Nephron (organoid): ENCODE data around the gene DACH2.

Experiments used
- H3K27ac Mint-ChIP-seq, 3 experiments: 2 replicates each; pipeline ENCODE4 v1.8.0; 2020; ENCODE audit warnings: mixed read lengths in 3 of 3, mild to moderate bottlenecking in 2 of 3, moderate library complexity in 1 of 3
- H3K27me3 Mint-ChIP-seq: 2 replicates; pipeline ENCODE4 v1.8.0; 2021; ENCODE audit warnings: low read depth, mild to moderate bottlenecking, moderate library complexity, mixed read lengths
- H3K36me3 Mint-ChIP-seq: 2 replicates; pipeline ENCODE4 v1.8.0; 2020; ENCODE audit warnings: low read depth, mixed read lengths
- H3K4me1 Mint-ChIP-seq: 2 replicates; pipeline ENCODE4 v1.8.0; 2020; ENCODE audit warnings: mixed read lengths
- H3K4me3 Mint-ChIP-seq, 3 experiments: 2 replicates each; pipeline ENCODE4 v1.8.0; 2020; ENCODE audit warnings: mild to moderate bottlenecking in 3 of 3, mixed read lengths in 3 of 3, moderate library complexity in 2 of 3
- H3K9me3 Mint-ChIP-seq: 2 replicates; pipeline ENCODE4 v1.8.0; 2020; ENCODE audit warnings: mixed read lengths
- CTCF ChIP-seq, 3 experiments: fragments of 200-600 bp; sonication (generic); IDR thresholded peaks; one replicate each; pipeline ENCODE4 v1.5.0; 2021; ENCODE audit warnings: antibody characterized with exemption in 3 of 3; ENCODE audit not compliant: unreplicated experiment in 3 of 3

The DACH2 gene

GRCh38 chrX:86370927-86371326, 222.7 kb downstream of the DACH2 start:
- Mint-ChIP-seq H3K4me3 (no peak overlapping the region), H3K36me3 (no peaks in the 10 kb centered on the region), H3K9me3 (no peaks in the 10 kb centered on the region), H3K4me1 (peaks cover 20% of the 10 kb centered on the region), H3K27me3 (no peaks in the 10 kb centered on the region), H3K27ac (peak overlapping the region in 2 of 3 experiments; percentile 18 to 46)
- TF ChIP-seq CTCF (IDR thresholded peaks at IDR 0.05; ENCODE audit: unreplicated experiment in 3 of 3), result no peak

GRCh38 chrX:86379209-86379608, 231.0 kb downstream of the DACH2 start:
- TF ChIP-seq CTCF (IDR thresholded peaks at IDR 0.05; ENCODE audit: unreplicated experiment in 3 of 3), result no peak
- Mint-ChIP-seq H3K27ac (no peak overlapping the region), H3K4me3 (no peak overlapping the region), H3K9me3 (no peaks in the 10 kb centered on the region), H3K4me1 (peaks cover 10% of the 10 kb centered on the region), H3K36me3 (no peaks in the 10 kb centered on the region), H3K27me3 (no peaks in the 10 kb centered on the region)

GRCh38 chrX:86383681-86384540, 235.7 kb downstream of the DACH2 start:
- peaks cover 4% of the 10 kb centered on the region for H3K4me1 Mint-ChIP-seq
- H3K27ac Mint-ChIP-seq, result no peak overlapping the region
- H3K27me3 Mint-ChIP-seq, result no peaks in the 10 kb centered on the region
- TF ChIP-seq CTCF (IDR thresholded peaks at IDR 0.05; ENCODE audit: unreplicated experiment in 3 of 3), result no peak
- no peaks in the 10 kb centered on the region for H3K9me3 Mint-ChIP-seq
- no peaks in the 10 kb centered on the region for H3K36me3 Mint-ChIP-seq
- no peak overlapping the region for H3K4me3 Mint-ChIP-seq

- no peak overlapping the region for H3K27ac Mint-ChIP-seq
- H3K4me3 Mint-ChIP-seq, result no peak overlapping the region
- no peak for TF ChIP-seq CTCF (IDR thresholded peaks at IDR 0.05; ENCODE audit: unreplicated experiment in 3 of 3)
- H3K4me1 Mint-ChIP-seq, result no peaks in the 10 kb centered on the region
- H3K9me3 Mint-ChIP-seq, result peaks cover 4% of the 10 kb centered on the region
- H3K27me3 Mint-ChIP-seq, result no peaks in the 10 kb centered on the region
- no peaks in the 10 kb centered on the region for H3K36me3 Mint-ChIP-seq
These were observed 259.1 kb downstream of the DACH2 start for GRCh38 chrX:86407371-86407770.

GRCh38 chrX:86421771-86422170, 273.5 kb downstream of the DACH2 start:
- no peak for TF ChIP-seq CTCF (IDR thresholded peaks at IDR 0.05; ENCODE audit: unreplicated experiment in 3 of 3)
- no peaks in the 10 kb centered on the region for H3K27me3 Mint-ChIP-seq
- no peak overlapping the region for H3K4me3 Mint-ChIP-seq
- peaks cover 3% of the 10 kb centered on the region for H3K4me1 Mint-ChIP-seq
- no peak overlapping the region for H3K27ac Mint-ChIP-seq
- peaks cover 15% of the 10 kb centered on the region for H3K9me3 Mint-ChIP-seq
- H3K36me3 Mint-ChIP-seq, result peaks cover 8% of the 10 kb centered on the region

GRCh38 chrX:86436116-86436515, 287.9 kb downstream of the DACH2 start:
- H3K27ac Mint-ChIP-seq, result no peak overlapping the region
- H3K4me3 Mint-ChIP-seq, result no peak overlapping the region
- H3K9me3 Mint-ChIP-seq, result no peaks in the 10 kb centered on the region

More at GRCh38 chrX:86436116-86436515, 287.9 kb downstream of the DACH2 start:
- H3K36me3 Mint-ChIP-seq, result no peaks in the 10 kb centered on the region
- TF ChIP-seq CTCF (IDR thresholded peaks at IDR 0.05; ENCODE audit: unreplicated experiment in 3 of 3), result no peak
- no peaks in the 10 kb centered on the region for H3K27me3 Mint-ChIP-seq
- no peaks in the 10 kb centered on the region for H3K4me1 Mint-ChIP-seq
